Measurements from ENCODE around the gene HSPA13.
"Not testable (repeated sequence)": the region's sequence is repeated elsewhere in the genome, so short reads cannot be mapped to it uniquely, and the experiment has no call there.

The HSPA13 gene

GRCh38 chr21:14358775-14359174, 24.2 kb downstream of the HSPA13 start:
- no peak overlapping the region for H3K27ac Mint-ChIP-seq
- no peaks in the 10 kb centered on the region for H3K9me3 Mint-ChIP-seq
- no peaks in the 10 kb centered on the region for H3K4me1 Mint-ChIP-seq (ENCODE audit: low read depth)
- no peak overlapping the region for H3K4me3 Mint-ChIP-seq
- H3K27me3 Mint-ChIP-seq (ENCODE audit: low read depth), result peaks cover 18% of the 10 kb centered on the region
- no peaks in the 10 kb centered on the region for H3K36me3 Mint-ChIP-seq (ENCODE audit: low read depth)

GRCh38 chr21:14356746-14357145, 26.2 kb downstream of the HSPA13 start:
- no peaks in the 10 kb centered on the region for H3K36me3 Mint-ChIP-seq (ENCODE audit: low read depth)
- H3K4me1 Mint-ChIP-seq (ENCODE audit: low read depth), result no peaks in the 10 kb centered on the region
- H3K27me3 Mint-ChIP-seq (ENCODE audit: low read depth), result peaks cover 9% of the 10 kb centered on the region
- H3K4me3 Mint-ChIP-seq, result no peak overlapping the region
- H3K27ac Mint-ChIP-seq, result no peak overlapping the region
- H3K9me3 Mint-ChIP-seq, result no peaks in the 10 kb centered on the region

GRCh38 chr21:14354515-14354914, 28.4 kb downstream of the HSPA13 start:
- Mint-ChIP-seq H3K4me3 (no peak overlapping the region), H3K27ac (no peak overlapping the region), H3K27me3 (ENCODE audit: low read depth) (peaks cover 13% of the 10 kb centered on the region), H3K36me3 (ENCODE audit: low read depth) (no peaks in the 10 kb centered on the region), H3K9me3 (no peaks in the 10 kb centered on the region), H3K4me1 (ENCODE audit: low read depth) (no peaks in the 10 kb centered on the region)

GRCh38 chr21:14353726-14354125, 29.2 kb downstream of the HSPA13 start:
- Mint-ChIP-seq H3K4me1 (ENCODE audit: low read depth) (no peaks in the 10 kb centered on the region), H3K4me3 (no peak overlapping the region), H3K27ac (no peak overlapping the region), H3K27me3 (ENCODE audit: low read depth) (peaks cover 13% of the 10 kb centered on the region), H3K9me3 (no peaks in the 10 kb centered on the region), H3K36me3 (ENCODE audit: low read depth) (no peaks in the 10 kb centered on the region)

- H3K9me3 Mint-ChIP-seq, result no peaks in the 10 kb centered on the region
- no peaks in the 10 kb centered on the region for H3K36me3 Mint-ChIP-seq (ENCODE audit: low read depth)
- no peak overlapping the region for H3K4me3 Mint-ChIP-seq
- no peaks in the 10 kb centered on the region for H3K4me1 Mint-ChIP-seq (ENCODE audit: low read depth)
- peaks cover 13% of the 10 kb centered on the region for H3K27me3 Mint-ChIP-seq (ENCODE audit: low read depth)
- H3K27ac Mint-ChIP-seq, result no peak overlapping the region
Observed at GRCh38 chr21:14353231-14353630, 29.7 kb downstream of the HSPA13 start.

- H3K9me3 Mint-ChIP-seq; H3K4me1 Mint-ChIP-seq (ENCODE audit: low read depth); H3K36me3 Mint-ChIP-seq (ENCODE audit: low read depth); H3K27ac Mint-ChIP-seq; H3K4me3 Mint-ChIP-seq: not testable (repeated sequence)
- peaks cover 13% of the 10 kb centered on the region for H3K27me3 Mint-ChIP-seq (ENCODE audit: low read depth)
Observed at GRCh38 chr21:14327346-14327745, 55.6 kb downstream of the HSPA13 start.

GRCh38 chr21:14325595-14325994, 57.4 kb downstream of the HSPA13 start:
- H3K27ac Mint-ChIP-seq, result no peak overlapping the region

More at GRCh38 chr21:14325595-14325994, 57.4 kb downstream of the HSPA13 start:
- Mint-ChIP-seq H3K4me1 (ENCODE audit: low read depth) (no peaks in the 10 kb centered on the region), H3K4me3 (no peak overlapping the region), H3K27me3 (ENCODE audit: low read depth) (peaks cover 13% of the 10 kb centered on the region), H3K36me3 (ENCODE audit: low read depth) (no peaks in the 10 kb centered on the region), H3K9me3 (no peaks in the 10 kb centered on the region)

Data from T-helper 1 cell treated with Interleukin-12 subunit alpha and Interleukin-12 subunit beta and Interleukin-4 antibody, amounts not matched to agents 30 μg/mL and 1 μg/mL, for 36 hours (primary cell).